Activated CD8-positive, alpha-beta memory T cell treated with anti-CD3 and anti-CD28 coated beads for 48 hours (primary cell): ENCODE results near the gene DYNLRB2.

Source experiments
- DNase-seq, 3 experiments: peaks; one replicate each; pipeline ENCODE4 v3.0.0-alpha.2; 2020; ENCODE audit warnings: low read depth in 2 of 3, low spot score in 2 of 3

DYNLRB2 gene

GRCh38 chr16:80540516-80541305 lies at the start of gene DYNLRB2:
Gene DYNLRB2 (plus strand): TSS chr16:80540993. CDS start chr16:80541077, 84 bp downstream.
- peak; percentile 62 to 85 (median 82) for DNase-seq

GRCh38 chr16:80500116-80500859 lies 40.5 kb upstream of the DYNLRB2 start:
- DNase-seq, result no peak

GRCh38 chr16:80500961-80501525 lies 39.8 kb upstream of the DYNLRB2 start:
- DNase-seq, result no peak

- DNase-seq, result no peak
Measured at GRCh38 chr16:80503107-80503506, 37.7 kb upstream of the DYNLRB2 start.

GRCh38 chr16:80507538-80507937 lies 33.3 kb upstream of the DYNLRB2 start:
- no peak for DNase-seq

GRCh38 chr16:80509872-80510271 lies 30.9 kb upstream of the DYNLRB2 start:
- no peak for DNase-seq

GRCh38 chr16:80511824-80512592 lies 28.8 kb upstream of the DYNLRB2 start:
- DNase-seq, result no peak

GRCh38 chr16:80512593-80512853 lies 28.3 kb upstream of the DYNLRB2 start:
- DNase-seq, result no peak

- DNase-seq, result no peak
Measured at GRCh38 chr16:80515374-80515773, 25.4 kb upstream of the DYNLRB2 start.

- DNase-seq, result no peak
Measured at GRCh38 chr16:80517846-80518245, 22.9 kb upstream of the DYNLRB2 start.

- DNase-seq, result no peak
Measured at GRCh38 chr16:80518436-80518835, 22.4 kb upstream of the DYNLRB2 start.

GRCh38 chr16:80519189-80519588 lies 21.6 kb upstream of the DYNLRB2 start:
- no peak for DNase-seq

- DNase-seq, result no peak
Measured at GRCh38 chr16:80525420-80525819, 15.4 kb upstream of the DYNLRB2 start.

GRCh38 chr16:80526418-80527061 lies 14.3 kb upstream of the DYNLRB2 start:
- DNase-seq, result peak in 1 of 3 experiments; percentile 19

GRCh38 chr16:80527297-80527696 lies 13.5 kb upstream of the DYNLRB2 start:
- DNase-seq, result peak in 2 of 3 experiments; percentile 20 to 24

GRCh38 chr16:80530479-80530878 lies 10.3 kb upstream of the DYNLRB2 start:
- no peak for DNase-seq

GRCh38 chr16:80536238-80536637 lies 4.6 kb upstream of the DYNLRB2 start:
- no peak for DNase-seq

- no peak for DNase-seq
Measured at GRCh38 chr16:80541306-80541694, 507 bp downstream of the DYNLRB2 start.

- no peak for DNase-seq
Measured at GRCh38 chr16:80543162-80543561, 2.4 kb downstream of the DYNLRB2 start.

- no peak for DNase-seq
Measured at GRCh38 chr16:80544326-80544725, 3.5 kb downstream of the DYNLRB2 start.

- DNase-seq, result no peak
Measured at GRCh38 chr16:80546249-80546648, 5.5 kb downstream of the DYNLRB2 start.
